ENCODE measurements around the gene RPTOR.
"Not testable (repeated sequence)": the region's sequence is repeated elsewhere in the genome, so short reads cannot be mapped to it uniquely, and the experiment has no call there.

The RPTOR gene

DNA sequence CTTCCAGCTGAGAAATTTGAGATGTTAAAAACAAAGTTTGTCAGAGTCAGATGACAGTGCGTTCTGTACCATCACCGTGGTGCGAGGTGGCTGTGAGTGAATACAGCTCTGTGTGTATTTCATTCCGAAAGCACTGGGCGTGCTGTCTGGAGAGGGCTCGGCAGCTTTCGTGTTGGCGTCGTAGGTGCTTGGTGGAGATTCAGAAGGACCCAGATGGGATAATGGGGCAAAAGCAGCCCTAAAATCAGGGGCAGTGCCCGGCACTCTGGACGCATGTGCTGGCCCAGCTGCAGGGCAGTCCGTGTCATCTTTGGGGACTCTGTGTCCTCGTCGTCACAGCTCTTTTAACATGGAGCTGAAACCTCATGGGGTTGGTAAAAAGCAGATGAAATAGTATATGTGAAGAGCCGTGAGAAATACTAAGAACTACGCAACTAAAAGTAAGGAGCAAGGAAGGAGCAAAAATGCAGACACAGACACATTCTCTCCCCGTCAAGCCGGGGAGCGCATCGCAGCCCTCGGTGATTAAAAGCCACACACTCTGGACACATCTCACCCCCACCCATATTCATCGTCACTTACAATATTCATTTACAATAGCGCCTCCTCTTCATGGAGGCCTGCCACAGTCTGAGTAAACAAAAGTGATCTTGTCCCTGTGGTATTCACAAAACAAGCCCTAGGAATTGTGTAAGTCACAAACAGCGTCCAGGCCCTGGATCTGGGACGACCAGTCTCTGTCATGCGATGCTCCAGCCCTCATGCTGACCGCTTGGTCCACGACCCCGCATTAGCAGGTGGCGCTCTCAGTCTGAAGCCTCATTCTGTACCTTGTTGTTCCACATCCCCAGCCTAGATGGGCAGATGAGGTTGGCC is 206.7 kb downstream of the RPTOR start:
- no peak for DNase-seq

DNA sequence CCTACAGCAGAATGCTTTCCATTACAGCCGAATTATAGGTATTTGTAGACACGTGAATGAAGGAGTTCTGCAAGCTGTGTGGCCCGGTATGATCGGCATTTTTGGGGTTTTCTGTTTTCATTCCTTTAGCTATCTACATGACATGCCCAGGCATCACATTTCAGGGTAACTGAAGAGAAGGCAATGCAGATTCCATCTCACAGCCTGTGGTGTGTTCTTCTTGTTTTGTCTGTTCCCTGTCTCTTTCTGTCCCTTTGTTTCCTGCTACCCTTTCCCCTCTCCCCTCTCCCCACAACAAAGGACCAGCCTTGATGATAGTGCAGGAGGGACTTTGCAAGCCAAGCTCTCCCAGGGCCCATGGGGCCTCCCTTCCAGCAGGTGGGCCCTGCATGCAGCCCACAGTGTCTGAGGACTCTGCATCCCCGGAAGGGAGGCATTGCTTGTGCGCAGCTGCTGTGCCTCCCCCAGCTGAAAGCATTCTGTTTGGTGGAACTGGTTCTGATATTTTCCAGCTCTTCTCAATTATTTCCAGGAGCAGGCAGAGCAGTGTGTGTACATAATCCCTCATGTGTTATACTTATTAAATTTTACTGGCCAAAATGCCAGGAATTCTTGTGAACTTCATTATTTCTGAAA is 207.4 kb downstream of the RPTOR start:
- DNase-seq, result no peak

DNA sequence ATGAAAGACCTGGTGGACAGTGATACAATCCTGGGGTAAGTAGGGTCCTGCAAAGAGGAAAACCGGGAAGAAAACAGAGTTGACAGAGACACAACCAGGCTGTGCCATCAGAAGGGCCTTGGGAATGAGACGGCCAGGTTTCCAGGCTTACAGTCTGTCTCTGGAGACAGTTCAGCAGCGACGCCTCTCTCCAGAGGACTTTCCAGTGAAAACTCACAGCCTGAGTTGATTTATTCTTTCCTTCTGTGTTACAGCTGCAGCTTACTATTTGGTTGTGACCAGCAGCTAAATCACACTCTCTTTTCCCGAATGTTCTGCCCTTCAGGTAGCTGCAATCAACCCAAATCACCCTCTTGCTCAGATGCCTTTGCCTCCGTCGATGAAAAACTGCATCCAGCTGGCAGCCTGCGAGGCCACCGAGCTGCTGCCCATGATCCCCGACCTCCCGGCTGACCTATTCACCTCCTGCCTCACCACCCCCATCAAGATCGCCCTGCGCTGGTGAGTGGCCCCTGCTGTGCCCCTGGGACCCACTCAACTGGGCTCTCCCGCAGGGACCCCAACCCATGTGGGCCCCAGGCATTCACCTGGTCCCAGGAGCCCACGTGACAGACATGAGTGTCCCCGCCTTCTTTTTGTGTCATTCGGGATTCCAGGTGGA is 209.2 kb downstream of the RPTOR start:
- DNase-seq, result no peak

DNA sequence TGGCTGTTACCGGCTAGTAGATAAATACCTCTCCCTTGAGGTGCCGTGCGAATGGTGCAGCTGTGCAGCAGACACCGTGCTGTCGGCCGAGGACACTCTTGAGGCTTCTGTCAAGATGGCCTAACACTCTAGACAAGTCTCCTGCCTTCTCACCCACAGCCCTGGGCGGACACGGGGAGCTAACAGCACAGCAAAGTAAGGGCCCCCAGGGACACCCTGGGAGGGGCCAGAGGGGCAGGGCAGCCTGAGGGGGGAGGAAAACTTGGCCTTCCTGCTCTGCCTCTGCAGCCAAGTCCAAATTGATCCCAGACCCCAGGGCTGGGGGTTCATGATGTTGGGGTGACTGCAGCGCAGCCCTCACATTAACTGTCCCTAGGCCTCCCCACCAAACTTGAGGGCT is 210.2 kb downstream of the RPTOR start:
- DNase-seq, result no peak

DNA sequence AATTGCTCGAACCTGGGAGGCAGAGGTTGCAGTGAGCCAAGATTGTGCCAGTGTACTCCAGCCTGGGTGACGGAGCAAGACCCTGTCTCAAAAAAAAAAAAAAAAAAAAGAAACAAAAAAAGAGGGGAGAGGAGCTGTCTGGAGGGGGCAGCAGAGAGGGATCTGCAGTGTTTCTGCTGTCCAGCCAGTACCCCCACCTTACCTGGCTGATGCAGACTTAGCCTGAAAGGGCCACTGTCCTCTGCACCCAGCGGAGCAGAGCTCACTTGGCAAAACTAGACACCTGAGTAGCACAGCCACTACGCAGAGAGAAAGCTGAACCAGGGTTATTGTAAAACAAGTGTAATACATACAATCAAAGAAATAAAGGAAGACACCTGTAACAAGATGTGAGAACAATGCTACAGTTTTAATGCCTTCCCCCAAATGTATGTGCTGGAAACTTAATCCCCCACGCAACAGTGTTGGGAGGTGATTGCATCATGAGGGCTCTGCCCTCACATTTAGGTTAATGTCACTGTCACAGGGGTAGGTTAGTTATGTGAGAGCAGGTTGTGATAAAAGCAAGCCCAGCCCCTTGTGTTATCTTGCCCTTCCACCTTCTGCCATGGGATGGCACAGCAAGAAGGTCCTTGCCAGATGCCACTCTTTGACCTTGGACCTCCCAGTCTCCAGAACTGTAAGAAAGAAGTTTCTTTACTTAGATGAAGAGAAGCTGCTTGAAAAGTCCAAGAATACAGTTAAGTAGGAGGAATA is 211.2 kb downstream of the RPTOR start:
- DNase-seq, result no peak

DNA sequence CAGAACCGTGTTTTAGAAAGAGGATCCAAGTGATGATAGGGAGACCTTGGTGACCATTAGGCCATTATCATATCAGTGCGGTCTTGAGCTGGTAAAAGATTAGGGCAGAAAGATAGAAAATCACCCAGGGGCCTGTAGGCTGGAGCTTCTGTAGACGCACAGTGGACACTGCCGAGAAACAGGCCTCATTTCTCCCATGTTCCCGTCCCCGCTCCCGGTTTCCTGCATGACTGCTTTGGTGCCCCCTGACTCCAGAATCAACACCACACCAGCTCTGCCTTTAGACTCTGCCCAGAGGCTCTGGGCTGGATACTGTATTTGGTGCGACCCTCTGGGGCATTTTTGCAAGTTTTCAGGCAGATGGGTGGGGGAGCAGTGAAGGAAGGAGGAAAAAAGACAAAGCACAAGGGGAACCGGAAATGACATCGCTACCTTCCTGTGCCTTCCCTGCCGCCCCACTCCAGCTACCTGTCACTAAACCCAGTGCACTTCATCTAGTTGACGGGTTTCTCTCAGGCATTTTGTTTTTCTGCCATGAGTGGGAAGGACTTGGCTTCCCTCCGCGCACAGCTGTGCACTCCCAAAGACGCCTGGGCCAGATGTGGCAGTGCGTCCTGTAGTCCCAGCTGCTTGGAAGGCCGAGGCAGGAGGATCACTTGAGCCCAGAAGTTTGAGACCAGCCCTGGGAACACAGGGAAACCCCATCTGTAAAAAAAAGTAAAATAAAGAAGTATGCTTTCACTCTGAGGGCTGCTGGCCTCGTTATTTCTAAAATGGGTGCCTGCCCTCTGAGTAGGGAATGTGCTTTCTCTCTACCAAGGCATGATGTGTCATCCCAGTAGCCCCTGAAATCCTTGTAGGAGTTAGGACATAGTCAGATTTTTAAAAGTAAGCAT is 214.1 kb downstream of the RPTOR start:
- no peak for DNase-seq

DNA sequence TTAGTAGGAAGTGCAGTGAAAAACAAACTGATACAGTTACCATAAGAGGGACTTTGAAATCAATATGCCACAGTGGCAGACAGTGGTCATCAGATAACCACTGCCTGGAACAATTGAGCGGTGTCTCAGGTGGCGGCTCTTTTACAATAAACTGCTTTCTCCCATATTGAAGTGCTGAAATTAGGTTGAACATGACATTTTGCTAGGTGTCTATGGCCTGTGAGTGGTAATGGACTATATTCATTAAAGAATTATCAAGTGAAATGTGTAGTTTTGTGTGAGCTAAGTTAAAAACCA is 214.7 kb downstream of the RPTOR start:
- DNase-seq, result no peak

DNA sequence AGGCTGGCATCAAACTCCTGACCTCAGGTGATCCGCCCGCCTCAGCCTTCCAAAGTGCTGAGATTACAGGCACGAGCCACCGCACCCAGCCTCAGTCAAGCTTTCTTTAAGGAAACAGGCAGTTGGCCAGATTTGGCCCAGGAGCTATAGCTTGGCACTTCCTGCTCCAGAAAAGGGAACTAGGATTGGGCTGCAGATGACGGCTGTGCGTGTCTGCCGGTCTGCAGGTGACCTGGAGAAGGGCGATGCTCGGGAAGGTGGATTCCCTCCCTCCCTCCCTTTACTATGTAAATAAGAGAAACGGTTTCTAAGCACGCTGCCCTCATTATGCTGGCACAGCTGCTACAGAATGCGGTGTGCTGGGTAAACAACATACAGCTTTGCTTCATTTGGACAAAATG is 215.9 kb downstream of the RPTOR start:
- no peak for DNase-seq

DNA sequence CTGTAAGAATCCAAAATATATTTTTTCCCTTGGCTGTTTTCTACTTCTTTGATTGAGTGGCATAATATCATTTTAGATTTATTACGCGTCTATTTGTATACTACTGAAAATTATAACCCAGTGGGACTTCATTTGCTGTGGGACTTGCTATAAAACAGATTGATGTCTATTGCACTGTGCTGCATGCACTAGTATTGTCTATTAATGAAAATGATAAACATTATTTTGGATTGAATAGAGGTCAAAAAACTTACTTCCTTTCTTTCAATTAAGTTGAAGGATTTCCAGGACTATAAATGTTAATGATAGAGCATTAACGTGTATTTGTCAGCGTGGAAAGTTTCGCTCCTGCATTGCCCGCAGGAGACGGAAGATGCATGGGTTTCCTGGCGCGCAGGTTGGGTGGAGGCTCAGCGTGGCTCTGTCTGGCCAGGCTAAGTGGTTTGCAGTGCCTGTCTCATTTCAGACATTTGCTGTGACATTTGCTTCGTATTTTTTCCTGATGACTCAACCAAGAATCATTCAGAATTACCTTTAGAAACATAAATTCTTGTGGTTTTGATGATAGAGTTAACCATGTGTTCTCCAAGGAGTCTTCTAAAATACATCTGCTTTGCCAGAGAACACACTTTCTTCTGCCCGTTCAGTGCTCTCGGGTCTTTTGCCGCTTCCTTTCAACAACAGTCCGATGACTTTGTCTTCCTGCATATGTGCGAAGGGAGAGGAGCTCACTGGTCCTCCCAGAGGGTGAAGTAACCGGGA is 216.7 kb downstream of the RPTOR start:
- no peak for DNase-seq

DNA sequence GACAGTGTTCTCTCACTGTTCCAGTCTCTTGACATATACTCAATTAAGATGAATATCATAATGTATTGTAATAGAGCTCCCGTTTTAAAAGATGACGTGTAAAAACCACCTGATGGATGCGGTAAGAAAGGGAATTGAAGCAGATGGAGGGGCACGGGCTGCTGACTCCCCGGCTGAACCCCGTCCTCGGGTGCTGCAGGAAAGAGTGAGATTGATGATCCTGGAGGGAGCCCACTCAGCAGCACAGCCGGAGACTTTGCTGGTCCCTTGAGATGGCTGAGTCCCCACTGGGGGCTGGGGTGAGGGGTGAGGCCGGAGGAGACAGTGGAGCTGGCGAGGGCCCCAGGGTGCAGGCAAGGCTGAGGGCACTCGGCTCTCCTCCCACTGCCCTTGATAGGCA is 217.4 kb downstream of the RPTOR start:
- no peak for DNase-seq

DNA sequence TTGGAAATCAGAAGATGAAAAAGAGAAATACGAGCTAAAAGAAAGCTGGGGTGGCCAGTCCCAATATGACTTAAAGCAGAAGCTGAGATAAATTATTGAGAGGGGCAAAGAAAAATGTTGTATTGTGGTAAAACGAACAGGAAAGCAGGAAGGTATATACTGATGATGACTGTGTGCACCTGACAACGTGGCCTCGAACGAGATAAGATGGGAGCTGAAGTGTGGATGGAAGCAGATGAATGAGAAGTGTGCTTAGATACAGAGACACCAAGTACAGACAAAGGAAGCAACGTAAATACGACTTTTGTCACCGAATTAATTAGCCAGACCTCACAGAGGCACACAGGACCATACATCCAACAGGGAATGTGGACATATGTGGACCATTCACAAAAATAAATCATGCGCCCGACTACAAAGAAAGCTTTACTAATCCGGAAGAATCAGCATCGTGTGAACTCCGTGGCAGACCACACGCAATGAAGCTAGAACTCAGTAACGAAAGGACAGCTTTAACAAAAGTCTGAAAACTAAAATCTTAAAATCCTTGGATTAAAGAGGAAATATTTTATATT is 218.7 kb downstream of the RPTOR start:
- no peak for DNase-seq

DNA sequence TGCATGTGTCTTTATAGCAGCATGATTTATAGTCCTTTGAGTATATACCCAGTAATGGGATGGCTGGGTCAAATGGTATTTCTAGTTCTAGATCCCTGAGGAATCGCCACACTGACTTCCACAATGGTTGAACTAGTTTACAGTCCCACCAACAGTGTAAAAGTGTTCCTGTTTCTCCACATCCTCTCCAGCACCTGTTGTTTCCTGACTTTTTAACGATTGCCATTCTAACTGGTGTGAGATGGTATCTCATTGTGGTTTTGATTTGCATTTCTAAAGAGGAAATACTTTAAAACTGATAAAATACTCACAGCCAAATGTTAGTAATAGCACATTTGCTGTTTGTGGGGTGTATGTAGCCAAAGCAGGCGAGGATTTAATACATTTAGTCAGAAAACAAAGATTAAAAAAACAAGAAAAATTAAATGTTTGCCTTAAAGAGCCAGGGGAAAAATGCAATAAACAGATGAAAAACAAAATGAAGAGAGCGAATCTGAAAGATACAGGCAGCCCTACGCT is 220.0 kb downstream of the RPTOR start:
- DNase-seq, result not testable (repeated sequence)

DNA sequence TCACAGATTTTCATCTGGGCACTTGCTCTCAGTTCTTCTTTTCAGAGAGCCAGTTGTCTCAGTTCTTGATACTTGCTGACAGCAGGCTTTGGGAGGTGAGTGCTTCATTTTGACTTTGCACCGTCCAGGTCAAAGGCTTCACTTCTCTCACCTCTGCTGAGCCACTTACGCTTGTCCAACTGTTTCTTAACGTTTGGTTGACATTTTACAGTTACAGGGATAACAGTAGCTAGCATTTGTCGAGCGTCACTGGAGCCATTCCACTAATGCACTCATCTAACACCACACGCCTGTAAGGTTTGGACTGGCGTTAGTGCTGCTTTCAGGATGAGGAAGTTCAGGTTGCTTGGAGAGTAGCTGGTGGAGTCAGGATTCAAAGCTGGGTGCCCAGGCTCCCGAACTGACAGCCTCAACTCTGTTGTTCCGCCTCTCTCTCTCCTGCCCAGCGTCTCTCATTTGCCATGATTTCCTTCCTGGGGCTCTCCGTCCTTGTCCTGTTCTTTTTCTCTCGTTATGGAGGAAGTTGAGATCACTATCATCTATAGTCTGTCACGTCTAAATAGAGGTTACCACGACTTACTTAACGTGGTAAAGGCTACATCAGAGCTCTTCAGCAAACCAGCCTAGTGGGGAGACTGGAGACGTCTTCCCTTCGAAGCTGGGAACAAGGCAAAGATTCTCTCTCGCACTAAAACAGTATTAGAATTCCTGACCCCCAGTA is 220.8 kb downstream of the RPTOR start:
- no peak for DNase-seq

DNA sequence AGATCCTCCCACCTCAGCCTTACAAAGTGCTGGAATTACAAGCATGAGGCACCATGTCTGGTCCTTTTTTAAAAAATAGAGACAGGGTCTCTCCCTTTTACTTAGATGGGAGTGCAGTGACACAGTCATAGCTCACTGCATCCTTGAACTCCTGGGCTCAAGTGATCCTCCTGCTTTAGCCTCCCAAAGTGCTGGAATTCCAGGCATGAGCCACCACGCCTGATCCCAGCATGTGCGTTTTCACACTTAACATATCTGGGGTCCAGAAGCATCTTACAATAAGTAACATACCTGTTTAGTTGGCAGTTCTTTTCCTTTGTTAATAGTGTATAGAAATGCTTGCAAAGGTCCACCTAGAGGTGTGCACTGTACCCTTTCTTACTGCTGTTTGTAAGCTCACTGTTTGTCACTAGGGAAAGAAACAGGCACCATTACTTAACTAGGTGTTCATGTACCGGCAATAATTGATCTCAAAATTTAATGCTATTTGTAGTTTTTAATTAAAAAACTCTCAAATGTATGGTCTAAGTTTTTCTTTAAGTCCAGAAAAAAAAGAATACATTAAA is 221.7 kb downstream of the RPTOR start:
- DNase-seq, result no peak

DNA sequence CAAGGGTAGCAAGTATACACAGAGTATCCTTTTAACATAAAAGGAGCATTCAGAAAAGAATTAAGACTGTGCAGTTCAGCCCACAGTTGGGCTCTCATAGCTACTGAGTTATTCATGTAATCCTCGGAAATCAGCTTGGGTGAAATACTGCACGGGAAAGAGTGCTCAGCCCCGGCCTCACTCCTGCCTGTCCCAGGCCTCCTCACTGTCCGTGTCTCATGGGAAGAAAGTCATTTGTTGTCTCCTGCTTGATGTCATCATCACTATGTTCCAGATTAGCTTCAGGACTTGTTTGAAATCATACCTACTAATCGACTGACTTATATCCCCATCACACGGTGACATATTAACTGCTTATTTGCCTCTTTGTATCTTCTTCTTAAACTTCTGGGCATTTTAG is 223.8 kb downstream of the RPTOR start:
- no peak for DNase-seq

DNA sequence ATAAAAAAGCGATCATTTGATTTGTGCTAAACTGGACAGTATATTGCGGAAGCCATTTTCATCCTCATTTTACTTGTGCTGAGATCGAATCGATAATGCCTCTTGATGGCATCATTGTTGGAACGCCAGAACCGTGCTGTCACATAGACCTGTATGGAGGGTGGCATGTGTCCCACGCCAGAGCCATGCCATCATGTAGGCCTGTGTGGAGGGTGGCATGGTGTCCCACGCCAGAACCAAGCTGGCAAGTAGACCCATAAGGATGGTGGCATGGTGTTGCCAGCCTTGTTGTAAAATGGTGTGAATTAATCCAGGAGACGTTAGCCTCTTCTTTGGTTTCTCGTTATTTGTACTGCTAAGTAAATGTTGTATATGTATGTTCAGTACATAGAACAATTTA is 224.3 kb downstream of the RPTOR start:
- no peak for DNase-seq

DNA sequence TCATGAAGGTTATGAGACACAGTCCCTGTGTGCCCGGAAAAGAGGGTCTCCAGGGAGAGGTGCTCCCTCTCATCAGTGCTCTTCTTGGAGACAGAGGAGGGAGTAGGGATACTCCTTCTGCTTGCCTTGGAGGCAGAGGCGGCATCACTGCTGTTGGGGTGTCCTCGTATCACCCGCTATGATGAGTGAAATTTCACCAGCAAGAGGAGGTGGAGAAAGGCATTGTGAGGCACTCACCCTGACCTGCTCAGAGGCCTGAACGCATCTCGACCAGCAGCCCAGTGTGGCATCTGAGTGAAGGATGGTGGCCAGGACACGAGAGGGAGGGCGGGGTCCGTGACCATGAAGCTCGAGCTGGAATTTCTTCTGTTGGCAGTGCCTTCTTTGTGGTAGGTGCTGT is 224.9 kb downstream of the RPTOR start:
- no peak for DNase-seq

DNA sequence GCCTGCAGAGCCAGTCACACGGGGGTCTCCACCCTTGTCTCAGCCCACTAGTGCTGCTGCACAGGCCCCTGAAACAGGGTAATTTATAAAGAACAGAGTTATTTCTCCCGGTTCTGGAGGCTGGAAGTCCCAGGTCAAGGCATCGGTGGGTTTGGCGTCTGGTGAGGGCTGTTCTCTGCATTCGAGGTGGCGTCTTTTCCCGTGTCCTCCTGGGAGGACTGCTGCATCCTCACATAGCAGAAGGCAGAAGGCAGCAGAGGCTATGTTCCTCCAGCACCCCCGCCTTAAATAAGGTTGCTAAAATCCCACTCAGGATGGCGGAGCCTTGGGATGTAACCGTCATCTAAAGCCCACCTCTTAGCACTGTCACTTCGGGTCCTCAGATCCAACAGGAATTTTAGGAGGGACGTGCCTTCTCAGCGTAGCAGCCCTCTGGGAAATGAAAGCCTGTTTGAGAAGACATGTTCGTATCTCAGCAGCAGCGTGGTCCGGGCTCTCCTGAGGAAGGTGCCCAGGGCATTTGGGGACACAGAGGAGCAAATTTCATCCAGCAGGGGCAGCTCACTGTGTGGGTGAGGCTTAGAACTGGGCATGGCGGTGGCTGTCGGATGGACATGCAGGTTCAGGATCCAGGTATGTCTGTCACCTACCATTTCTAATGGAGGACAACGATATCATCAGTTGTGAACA is 225.4 kb downstream of the RPTOR start:
- DNase-seq, result no peak

DNA sequence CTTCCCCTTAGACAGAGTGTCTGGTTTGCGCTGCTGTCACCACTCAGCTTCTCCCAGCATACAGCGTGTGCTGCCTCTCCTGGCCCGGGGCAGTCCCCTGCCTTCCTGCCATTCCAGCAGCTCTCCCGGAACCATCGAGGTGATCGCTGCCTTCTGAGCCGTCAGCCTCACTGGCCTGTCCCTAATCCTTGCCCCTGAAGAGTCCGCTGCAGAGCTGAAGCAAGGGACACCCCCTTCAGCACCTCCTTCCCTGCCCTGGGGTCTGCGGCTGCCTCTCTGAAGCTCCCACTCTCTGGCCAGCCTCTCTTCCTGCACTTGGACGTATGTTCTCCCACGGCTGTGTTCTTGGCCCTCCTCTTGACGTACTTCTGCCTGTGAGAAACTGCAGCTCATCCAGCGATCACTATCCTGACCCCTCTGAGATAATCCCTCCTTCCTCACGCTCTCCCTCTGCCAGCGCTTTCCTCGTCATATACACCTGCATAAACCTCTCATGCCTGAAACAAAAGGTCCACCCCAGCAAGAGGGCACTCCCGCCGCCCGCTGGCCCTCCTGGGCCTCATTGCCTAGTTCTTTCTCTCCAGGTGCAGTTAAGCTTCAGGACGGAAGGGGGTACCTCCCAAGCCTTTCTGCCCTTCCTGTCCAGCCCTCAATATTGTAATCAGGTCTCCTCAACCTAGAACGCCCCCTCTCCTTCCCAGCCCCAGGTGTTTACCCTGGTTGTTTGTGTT is 226.4 kb downstream of the RPTOR start:
- DNase-seq, result no peak
